ENCODE results near the gene POLR3H.

Gene POLR3H

GRCh38 chr22:41521126-41521525 lies 23.1 kb downstream of the POLR3H start:
- Histone ChIP-seq H3K36me3 (peaks cover 21 to 43% (median 23%) of the 10 kb centered on the region in 3 donors), H3K27ac (peak overlapping the region in 1 of 2 donors; percentile 97), H3K4me3 (no peak overlapping the region), H3K9me3 (no peaks in the 10 kb centered on the region), H3K4me1 (peaks cover 0 to 49% (median 44%) of the 10 kb centered on the region in 4 donors), H3K27me3 (no peaks in the 10 kb centered on the region)
- TF ChIP-seq, protein P1, sequence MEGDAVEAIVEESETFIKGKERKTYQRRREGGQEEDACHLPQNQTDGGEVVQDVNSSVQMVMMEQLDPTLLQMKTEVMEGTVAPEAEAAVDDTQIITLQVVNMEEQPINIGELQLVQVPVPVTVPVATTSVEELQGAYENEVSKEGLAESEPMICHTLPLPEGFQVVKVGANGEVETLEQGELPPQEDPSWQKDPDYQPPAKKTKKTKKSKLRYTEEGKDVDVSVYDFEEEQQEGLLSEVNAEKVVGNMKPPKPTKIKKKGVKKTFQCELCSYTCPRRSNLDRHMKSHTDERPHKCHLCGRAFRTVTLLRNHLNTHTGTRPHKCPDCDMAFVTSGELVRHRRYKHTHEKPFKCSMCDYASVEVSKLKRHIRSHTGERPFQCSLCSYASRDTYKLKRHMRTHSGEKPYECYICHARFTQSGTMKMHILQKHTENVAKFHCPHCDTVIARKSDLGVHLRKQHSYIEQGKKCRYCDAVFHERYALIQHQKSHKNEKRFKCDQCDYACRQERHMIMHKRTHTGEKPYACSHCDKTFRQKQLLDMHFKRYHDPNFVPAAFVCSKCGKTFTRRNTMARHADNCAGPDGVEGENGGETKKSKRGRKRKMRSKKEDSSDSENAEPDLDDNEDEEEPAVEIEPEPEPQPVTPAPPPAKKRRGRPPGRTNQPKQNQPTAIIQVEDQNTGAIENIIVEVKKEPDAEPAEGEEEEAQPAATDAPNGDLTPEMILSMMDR (IDR thresholded peaks at IDR 0.05): no peak
- no peak for DNase-seq
- intact Hi-C loops (cut with DNase I; ENCODE audit: low total_unique reads): no loop called here

- Histone ChIP-seq H3K4me1 (peaks cover 0 to 23% (median 13%) of the 10 kb centered on the region in 4 donors), H3K4me3 (no peak overlapping the region), H3K36me3 (peaks cover 18 to 59% (median 32%) of the 10 kb centered on the region in 3 donors), H3K27me3 (no peaks in the 10 kb centered on the region), H3K9me3 (no peaks in the 10 kb centered on the region), H3K27ac (peak overlapping the region; percentile 68 to 78)
- TF ChIP-seq, protein P1 (IDR thresholded peaks at IDR 0.05): no peak
- no peak for DNase-seq
- intact Hi-C loops (cut with DNase I; ENCODE audit: low total_unique reads): loop anchor here (5.0 kb wide), 1 partner anchor 116 kb away; no protein-coding TSS in a partner anchor
Observed at GRCh38 chr22:41518048-41518347, 26.3 kb downstream of the POLR3H start.

- peaks cover 0 to 24% (median 13%) of the 10 kb centered on the region in 4 donors for H3K4me1 ChIP-seq
- H3K36me3 ChIP-seq: peaks cover 18 to 65% (median 38%) of the 10 kb centered on the region in 3 donors
- H3K27ac ChIP-seq: peak overlapping the region; percentile 68 to 78
- TF ChIP-seq, protein P1 (IDR thresholded peaks at IDR 0.05): peak; percentile 89 to 94
- H3K27me3 ChIP-seq: no peaks in the 10 kb centered on the region
- DNase-seq: peak; percentile 72 to 89
- H3K4me3 ChIP-seq: no peak overlapping the region
- H3K9me3 ChIP-seq: no peaks in the 10 kb centered on the region
- intact Hi-C loops (cut with DNase I; ENCODE audit: low total_unique reads): loop anchor here (5.0 kb wide), 1 partner anchor 115 kb away; no protein-coding TSS in a partner anchor
Observed at GRCh38 chr22:41517172-41518047, 26.9 kb downstream of the POLR3H start.

- Histone ChIP-seq H3K9me3 (no peaks in the 10 kb centered on the region), H3K4me3 (no peak overlapping the region), H3K36me3 (peaks cover 18 to 74% (median 44%) of the 10 kb centered on the region in 3 donors), H3K27me3 (no peaks in the 10 kb centered on the region), H3K27ac (peak overlapping the region; percentile 68 to 78), H3K4me1 (peaks cover 2 to 34% (median 22%) of the 10 kb centered on the region in 4 donors)
- intact Hi-C loops (cut with DNase I; ENCODE audit: low total_unique reads): loop anchor here (5.0 kb wide), 1 partner anchor 114 kb away; no protein-coding TSS in a partner anchor
- DNase-seq: no peak
- TF ChIP-seq, protein P1 (IDR thresholded peaks at IDR 0.05): no peak
Observed at GRCh38 chr22:41516462-41516861, 27.8 kb downstream of the POLR3H start.

DNA sequence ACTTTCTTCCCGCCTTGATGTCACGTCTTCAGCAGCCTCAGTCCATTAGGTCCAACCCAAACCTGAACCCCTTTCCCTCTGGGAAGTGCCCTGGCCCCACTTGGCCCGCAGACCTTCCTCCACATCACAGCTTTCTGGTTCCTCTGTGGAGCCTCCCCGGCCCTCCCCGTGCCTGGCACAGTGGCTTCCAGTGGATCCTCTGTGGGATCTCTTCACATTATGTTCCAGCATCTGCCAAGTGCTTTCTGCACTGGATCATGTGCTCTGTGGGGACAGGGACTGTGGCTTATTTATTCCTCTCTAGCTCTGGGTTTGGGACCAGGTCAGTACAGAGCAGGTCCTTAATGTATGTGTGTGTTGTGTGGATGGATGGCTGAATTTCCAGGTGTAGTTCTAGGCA lies 30.9 kb downstream of the POLR3H start:
- H3K4me3 ChIP-seq: no peak overlapping the region
- DNase-seq: no peak
- TF ChIP-seq, protein P1 (IDR thresholded peaks at IDR 0.05): no peak
- intact Hi-C loops (cut with DNase I; ENCODE audit: low total_unique reads): loop anchor here (5.0 kb wide), 1 partner anchor 36 kb away; no protein-coding TSS in a partner anchor
- peaks cover 3 to 53% (median 33%) of the 10 kb centered on the region in 4 donors for H3K4me1 ChIP-seq
- H3K9me3 ChIP-seq: no peaks in the 10 kb centered on the region
- no peaks in the 10 kb centered on the region for H3K27me3 ChIP-seq
- peaks cover 10 to 90% (median 57%) of the 10 kb centered on the region in 3 donors for H3K36me3 ChIP-seq
- peak overlapping the region; percentile 65 to 77 for H3K27ac ChIP-seq

All from tibial artery (tissue), 4 donors.